Measurements from ENCODE around the gene SCMH1. TPM values are rescaled to one million over a fixed set of nuclear protein-coding genes. Genes with fewer than 3 reads are reported as not detected.

The SCMH1 gene
- total and polyA plus RNA-seq, 9 donors = 32.8 to 80.2 (median 49.8) TPM

DNA sequence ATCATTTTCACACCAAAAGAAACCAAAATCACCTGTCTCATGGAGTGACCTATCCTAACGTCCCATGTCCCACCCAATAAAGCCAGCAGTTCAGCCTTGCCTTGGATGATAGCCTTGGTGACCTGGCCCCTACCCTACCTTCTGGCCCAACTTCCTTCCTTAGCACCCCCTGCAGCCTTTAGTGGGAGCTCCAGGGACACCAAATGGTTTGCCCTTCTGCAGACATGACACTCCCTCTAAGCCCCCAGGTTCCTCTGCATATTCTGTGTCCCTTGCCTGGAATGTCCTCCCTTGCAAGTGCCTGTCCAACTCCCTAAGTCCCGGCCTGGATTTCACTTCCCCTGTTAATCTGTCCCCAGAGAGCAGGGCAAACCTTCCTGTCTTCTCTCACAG lies 222.8 kb downstream of the SCMH1 start:
- Histone ChIP-seq H3K9me3 (no peaks in the 10 kb centered on the region), H3K36me3 (no peaks in the 10 kb centered on the region), H3K4me3 (no peak overlapping the region), H3K27ac (no peak overlapping the region), H3K27me3 (no peaks in the 10 kb centered on the region), H3K4me1 (ENCODE audit: insufficient read depth) (peaks cover 5% of the 10 kb centered on the region)
- TF ChIP-seq CTCF (IDR thresholded peaks at IDR 0.05) (no peak), EP300 (IDR thresholded peaks at IDR 0.05) (no peak), POLR2A (IDR thresholded peaks at IDR 0.05) (no peak)
- no peak for DNase-seq
- WGBS, 3 donors = 66 to 79% (median 66%) methylated on average over 2 of the region's 2 CpGs
- intact Hi-C loops (cut with DNase I) = no loop called here

- H3K27me3 ChIP-seq = no peaks in the 10 kb centered on the region
- no peak for DNase-seq
- no peak overlapping the region for H3K4me3 ChIP-seq
- TF ChIP-seq CTCF (IDR thresholded peaks at IDR 0.05) = no peak
- TF ChIP-seq EP300 (IDR thresholded peaks at IDR 0.05) = no peak
- no peak for TF ChIP-seq POLR2A (IDR thresholded peaks at IDR 0.05)
- intact Hi-C loops (cut with DNase I) = no loop called here
- H3K27ac ChIP-seq = no peak overlapping the region
- no peaks in the 10 kb centered on the region for H3K9me3 ChIP-seq
- no peaks in the 10 kb centered on the region for H3K36me3 ChIP-seq
- WGBS, 3 donors = 81 to 85% (median 82%) methylated on average over 8 of the region's 8 CpGs
- H3K4me1 ChIP-seq (ENCODE audit: insufficient read depth) = peaks cover 5% of the 10 kb centered on the region
Observed at GRCh38 chr1:41018018-41018410, 224.1 kb downstream of the SCMH1 start.

DNA sequence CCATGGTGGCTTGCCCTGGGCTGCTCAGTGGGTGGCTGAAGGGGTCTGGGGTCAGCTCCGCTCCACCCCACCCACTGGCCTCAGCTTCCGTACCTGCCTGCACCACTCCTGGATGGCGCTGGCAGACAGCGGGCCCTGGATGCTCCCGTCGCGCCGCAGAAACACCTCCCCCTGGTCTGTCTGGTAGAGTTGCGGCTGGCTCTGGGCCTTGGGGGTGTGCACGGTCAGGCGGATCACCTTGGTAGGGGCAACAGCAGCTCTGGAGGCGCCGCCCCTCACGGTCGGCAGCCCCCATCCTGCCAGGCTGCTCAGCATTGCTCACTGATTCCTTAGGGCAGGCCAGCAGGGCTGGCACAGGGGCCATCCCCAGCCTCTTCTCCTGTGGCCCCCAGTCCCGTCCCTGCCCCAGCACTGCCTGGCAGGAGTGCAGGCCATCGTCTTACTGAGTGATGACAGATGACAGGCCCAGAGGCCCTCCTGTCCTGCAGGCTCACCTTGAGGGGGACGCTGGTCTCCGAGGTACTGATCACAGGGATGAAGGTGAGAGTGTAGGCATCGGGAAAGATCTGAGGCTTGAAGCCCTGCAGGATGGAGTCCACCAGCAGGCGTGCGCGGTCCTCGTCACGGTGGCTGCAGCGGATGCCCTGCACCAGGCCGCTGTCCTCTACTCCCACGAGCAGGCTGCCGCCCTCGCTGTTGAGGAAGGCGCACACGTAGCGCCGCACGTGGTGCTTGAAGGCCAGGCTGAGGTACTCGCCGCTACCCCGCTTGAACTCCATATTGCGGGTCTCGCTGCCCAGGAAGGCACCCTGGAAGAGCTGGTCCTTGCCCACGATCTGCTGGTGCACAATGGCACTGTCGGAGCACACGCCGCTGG lies 224.7 kb downstream of the SCMH1 start:
- Histone ChIP-seq H3K9me3 (no peaks in the 10 kb centered on the region), H3K27ac (no peak overlapping the region), H3K4me1 (ENCODE audit: insufficient read depth) (peaks cover 5% of the 10 kb centered on the region), H3K4me3 (no peak overlapping the region), H3K36me3 (no peaks in the 10 kb centered on the region), H3K27me3 (no peaks in the 10 kb centered on the region)
- 94 to 96% (median 94%) methylated on average over 44 of the region's 44 CpGs for WGBS, 3 donors
- DNase-seq = no peak
- TF ChIP-seq CTCF (IDR thresholded peaks at IDR 0.05) (no peak), EP300 (IDR thresholded peaks at IDR 0.05) (no peak), POLR2A (IDR thresholded peaks at IDR 0.05) (no peak)
- intact Hi-C loops (cut with DNase I) = no loop called here

- Histone ChIP-seq H3K27me3 (no peaks in the 10 kb centered on the region), H3K9me3 (no peaks in the 10 kb centered on the region), H3K27ac (no peak overlapping the region), H3K36me3 (no peaks in the 10 kb centered on the region), H3K4me1 (ENCODE audit: insufficient read depth) (no peaks in the 10 kb centered on the region), H3K4me3 (no peak overlapping the region)
- TF ChIP-seq EP300 (IDR thresholded peaks at IDR 0.05) = no peak
- no peak for TF ChIP-seq CTCF (IDR thresholded peaks at IDR 0.05)
- TF ChIP-seq POLR2A (IDR thresholded peaks at IDR 0.05) = no peak
- intact Hi-C loops (cut with DNase I) = no loop called here
- WGBS, 3 donors = 88 to 90% (median 90%) methylated on average over 12 to 13 of the region's 13 CpGs
- DNase-seq = no peak
Observed at GRCh38 chr1:41015897-41016470, 226.1 kb downstream of the SCMH1 start.
